Peyer's patch (tissue), 4 donors: ENCODE data around the gene CDH24. TPM values are rescaled to one million over a fixed set of nuclear protein-coding genes. Genes with fewer than 3 reads are reported as not detected.

Experiments used
- total RNA-seq, 4 donors: library from RNA; depleted of rRNA; stranded (reverse); fragments of >200 nt; gene quantifications; one replicate each; pipeline ENCODE4 v1.1.0, GENCODE V29; 2016

CDH24 gene
- total RNA-seq, 4 donors from 2014 or later: 1.1 to 12.4 (median 5.5) TPM

Other genes starting within 250 kb of the CDH24 start
- 100 to 1,000 TPM in 3 of 4 donors, 10 to 100 TPM in 1; 30.5 to 787 (median 367) TPM for gene SLC7A7, start 242.1 kb downstream of the CDH24 start, total RNA-seq
- gene MRPL52, start 227.6 kb downstream of the CDH24 start, total RNA-seq: 100 to 1,000 TPM in 1 of 4 donors, 10 to 100 TPM in 3; 30.3 to 114 (median 52.9) TPM
- gene MMP14, start 220.9 kb downstream of the CDH24 start, total RNA-seq: 100 to 1,000 TPM in 1 of 4 donors, 10 to 100 TPM in 3; 63.0 to 116 (median 82.9) TPM
- 100 to 1,000 TPM in 3 of 4 donors, 10 to 100 TPM in 1; 69.3 to 250 (median 221) TPM for gene LRP10, start 185.8 kb downstream of the CDH24 start, total RNA-seq
- 1 to 10 TPM in 3 of 4 donors, under 1 TPM in 1; 0.57 to 2.1 (median 1.4) TPM for gene REM2, start 174.3 kb downstream of the CDH24 start, total RNA-seq
- gene RBM23, start 138.4 kb downstream of the CDH24 start, total RNA-seq: 100 to 1,000 TPM in 2 of 4 donors, 10 to 100 TPM in 2; 84.4 to 155 (median 116) TPM
- gene PRMT5, start 128.1 kb downstream of the CDH24 start, total RNA-seq: 10 to 100 TPM; 20.5 to 41.3 (median 26.6) TPM
- 100 to 1,000 TPM in 1 of 4 donors, 10 to 100 TPM in 3; 73.4 to 105 (median 83.5) TPM for gene HAUS4, start 100.4 kb downstream of the CDH24 start, total RNA-seq
- gene AJUBA, start 75.0 kb downstream of the CDH24 start, total RNA-seq: 1 to 10 TPM in 3 of 4 donors, under 1 TPM in 1; 0.70 to 3.3 (median 2.4) TPM
- gene C14orf93, start 47.4 kb downstream of the CDH24 start, total RNA-seq: 10 to 100 TPM; 11.0 to 34.4 (median 19.8) TPM
- gene PSMB5, start 22.6 kb downstream of the CDH24 start, total RNA-seq: 100 to 1,000 TPM in 1 of 4 donors, 10 to 100 TPM in 3; 49.6 to 116 (median 68.8) TPM
- not detected for gene PSMB11, start 15.3 kb downstream of the CDH24 start, total RNA-seq
- 100 to 1,000 TPM; 130 to 281 (median 238) TPM for gene ACIN1, start 37.6 kb upstream of the CDH24 start, total RNA-seq
- gene C14orf119, start 38.0 kb upstream of the CDH24 start, total RNA-seq: 10 to 100 TPM in 3 of 4 donors, 1 to 10 TPM in 1; 5.0 to 30.3 (median 18.8) TPM
- gene CIROP, start 47.5 kb upstream of the CDH24 start, total RNA-seq: not detected
- gene CEBPE, start 61.7 kb upstream of the CDH24 start, total RNA-seq: not detected
- 10 to 100 TPM; 21.8 to 56.9 (median 35.0) TPM for gene SLC7A8, start 126.1 kb upstream of the CDH24 start, total RNA-seq
- gene RNF212B, start 180.4 kb upstream of the CDH24 start, total RNA-seq: not detected
- 10 to 100 TPM; 10.5 to 23.9 (median 15.0) TPM for gene HOMEZ, start 228.6 kb upstream of the CDH24 start, total RNA-seq
- gene PPP1R3E, start 245.3 kb upstream of the CDH24 start, total RNA-seq: 10 to 100 TPM; 16.5 to 39.2 (median 21.4) TPM
- gene BCL2L2, start 249.3 kb upstream of the CDH24 start, total RNA-seq: 10 to 100 TPM; 29.9 to 43.1 (median 32.0) TPM